ENCODE data around the gene ZC3HAV1.
"Not testable (repeated sequence)": the region's sequence is repeated elsewhere in the genome, so short reads cannot be mapped to it uniquely, and the experiment has no call there.

Gene ZC3HAV1

GRCh38 chr7:139026551-139026950 is 83.0 kb downstream of the ZC3HAV1 start:
- no peak overlapping the region for H3K27ac ChIP-seq
- no peak for TF ChIP-seq CTCF (conservative IDR thresholded peaks at IDR 0.05)
- no peak for TF ChIP-seq ZFX (IDR thresholded peaks at IDR 0.05)

GRCh38 chr7:139025861-139026260 is 83.7 kb downstream of the ZC3HAV1 start:
- H3K27ac ChIP-seq, result not testable (repeated sequence)

- H3K27ac ChIP-seq, result no peak overlapping the region
- TF ChIP-seq ZFX (IDR thresholded peaks at IDR 0.05), result no peak
- TF ChIP-seq CTCF (conservative IDR thresholded peaks at IDR 0.05), result no peak
These were observed 86.4 kb downstream of the ZC3HAV1 start for GRCh38 chr7:139023076-139023475.

- no peak overlapping the region for H3K27ac ChIP-seq
- TF ChIP-seq CTCF (conservative IDR thresholded peaks at IDR 0.05), result no peak
- no peak for TF ChIP-seq ZFX (IDR thresholded peaks at IDR 0.05)
These were observed 87.2 kb downstream of the ZC3HAV1 start for GRCh38 chr7:139022286-139022685.

GRCh38 chr7:139018910-139019309 is 90.6 kb downstream of the ZC3HAV1 start:
- TF ChIP-seq CTCF (conservative IDR thresholded peaks at IDR 0.05), result no peak
- no peak for TF ChIP-seq ZFX (IDR thresholded peaks at IDR 0.05)
- H3K27ac ChIP-seq, result no peak overlapping the region

- no peak overlapping the region for H3K27ac ChIP-seq
- no peak for TF ChIP-seq ZFX (IDR thresholded peaks at IDR 0.05)
- TF ChIP-seq CTCF (conservative IDR thresholded peaks at IDR 0.05), result peak; percentile 94
These were observed 92.5 kb downstream of the ZC3HAV1 start for GRCh38 chr7:139016931-139017511.

- TF ChIP-seq ZFX (IDR thresholded peaks at IDR 0.05), result no peak
- TF ChIP-seq CTCF (conservative IDR thresholded peaks at IDR 0.05), result no peak
- no peak overlapping the region for H3K27ac ChIP-seq
These were observed 98.1 kb downstream of the ZC3HAV1 start for GRCh38 chr7:139011373-139011772.

- no peak for TF ChIP-seq CTCF (conservative IDR thresholded peaks at IDR 0.05)
- TF ChIP-seq ZFX (IDR thresholded peaks at IDR 0.05), result no peak
- no peak overlapping the region for H3K27ac ChIP-seq
These were observed 105.0 kb downstream of the ZC3HAV1 start for GRCh38 chr7:139004321-139005090.
